Epidermal melanocyte (primary cell): ENCODE data around the gene CFDP1.
"Not testable (repeated sequence)": the region's sequence is repeated elsewhere in the genome, so short reads cannot be mapped to it uniquely, and the experiment has no call there.

Source experiments
- DNase-seq: peaks from one replicate; pipeline ENCODE4 v3.0.0; 2011; ENCODE audit warnings: low spot score; ENCODE audit not compliant: insufficient read length

CFDP1 gene

GRCh38 chr16:75459691-75460090 lies 26.4 kb upstream of the CFDP1 start:
- DNase-seq, result no peak

- DNase-seq, result no peak
Observed at GRCh38 chr16:75458439-75458838, 25.1 kb upstream of the CFDP1 start.

GRCh38 chr16:75458029-75458428 lies 24.7 kb upstream of the CFDP1 start:
- no peak for DNase-seq

- DNase-seq, result no peak
Observed at GRCh38 chr16:75457485-75458021, 24.2 kb upstream of the CFDP1 start.

GRCh38 chr16:75456971-75457370 lies 23.7 kb upstream of the CFDP1 start:
- DNase-seq, result no peak

- DNase-seq, result not testable (repeated sequence)
Observed at GRCh38 chr16:75456486-75456885, 23.2 kb upstream of the CFDP1 start.

- no peak for DNase-seq
Observed at GRCh38 chr16:75455677-75456076, 22.4 kb upstream of the CFDP1 start.

- no peak for DNase-seq
Observed at GRCh38 chr16:75452464-75453190, 19.3 kb upstream of the CFDP1 start.

- no peak for DNase-seq
Observed at GRCh38 chr16:75446416-75446815, 13.1 kb upstream of the CFDP1 start.

GRCh38 chr16:75445298-75445697 lies 12.0 kb upstream of the CFDP1 start:
- no peak for DNase-seq

- DNase-seq, result peak; percentile 48
Observed at GRCh38 chr16:75443298-75443697, 10.0 kb upstream of the CFDP1 start.

GRCh38 chr16:75433732-75434413 lies 570 bp upstream of the CFDP1 start:
- DNase-seq, result peak; percentile 79

- DNase-seq, result no peak
Observed at GRCh38 chr16:75429621-75430403, 3.5 kb downstream of the CFDP1 start.

GRCh38 chr16:75426524-75426923 lies 6.8 kb downstream of the CFDP1 start:
- DNase-seq, result not testable (repeated sequence)

- DNase-seq, result not testable (repeated sequence)
Observed at GRCh38 chr16:75424105-75424762, 9.1 kb downstream of the CFDP1 start.

GRCh38 chr16:75423723-75424104 lies 9.6 kb downstream of the CFDP1 start:
- no peak for DNase-seq

GRCh38 chr16:75421820-75422126 lies 11.5 kb downstream of the CFDP1 start:
- no peak for DNase-seq

GRCh38 chr16:75420987-75421819 lies 12.1 kb downstream of the CFDP1 start:
- DNase-seq, result no peak

GRCh38 chr16:75416904-75417565 lies 16.3 kb downstream of the CFDP1 start:
- DNase-seq, result no peak
